Upper lobe of right lung (tissue), 1 donor: ENCODE data around the gene SHROOM3. TPM values are rescaled to one million over a fixed set of nuclear protein-coding genes. Genes with fewer than 3 reads are reported as not detected.
A peak's percentile ranks its signal among the peaks of the same experiment; 100 is the strongest.
"Not testable (repeated sequence)": the region's sequence is repeated elsewhere in the genome, so short reads cannot be mapped to it uniquely, and the experiment has no call there.

Source experiments
- ATAC-seq: fragments of 200-7000 bp; cut with Tn5 transposase; one replicate; pipeline ENCODE4 v1.9.1; 2020; ENCODE audit warnings: mild to moderate bottlenecking, moderate library complexity
- DNase-seq: peaks from one replicate; pipeline ENCODE4 v3.0.0-alpha.2; 2020
- H3K27ac ChIP-seq: fragments of 200-600 bp; one replicate; pipeline ENCODE4 v1.8.0; 2022
- H3K27me3 ChIP-seq: fragments of 200-600 bp; one replicate; pipeline ENCODE4 v1.8.0; 2022; ENCODE audit warnings: mild to moderate bottlenecking
- H3K36me3 ChIP-seq: fragments of 200-600 bp; one replicate; pipeline ENCODE4 v1.8.0; 2022
- H3K4me1 ChIP-seq: fragments of 200-600 bp; one replicate; pipeline ENCODE4 v1.8.0; 2022
- H3K4me3 ChIP-seq: fragments of 200-600 bp; one replicate; pipeline ENCODE4 v1.8.0; 2022; ENCODE audit warnings: mild to moderate bottlenecking
- H3K9me3 ChIP-seq: fragments of 200-600 bp; one replicate; pipeline ENCODE4 v1.8.0; 2022
- CTCF ChIP-seq: fragments of 200-600 bp; IDR thresholded peaks from one replicate; pipeline ENCODE4 v1.8.0; 2022; ENCODE audit warnings: antibody characterized with exemption
- intact Hi-C: fragments of 100-400 bp; cut with DNase I; formaldehyde crosslinking; loops from one replicate; pipeline ENCODE4 v1.11.0; 2022
- total RNA-seq: library from RNA; stranded (reverse); fragmentation: NEBNext Ultra II Directional; extraction: Animal tissue kit (Norgen Biotek cat#: 25700); gene quantifications from one replicate; pipeline ENCODE4 v1.2.1, GENCODE V29; 2021
- donor health status: DM: no; HTN: yes; CAD: no; lungs with severe emphysema.

The SHROOM3 gene
- total RNA-seq, 1 donor from 2014 or later, result 73.3 TPM

- ATAC-seq, result no peak
- TF ChIP-seq CTCF, result no peak
Measured at GRCh38 chr4:76725039-76725438, 290.0 kb downstream of the SHROOM3 start.

GRCh38 chr4:76726176-76726575 lies 291.1 kb downstream of the SHROOM3 start:
- Histone ChIP-seq H3K9me3 (no peaks in the 10 kb centered on the region), H3K4me3 (no peak overlapping the region), H3K36me3 (no peaks in the 10 kb centered on the region), H3K27me3 (no peaks in the 10 kb centered on the region), H3K4me1 (peaks cover 18% of the 10 kb centered on the region), H3K27ac (no peak overlapping the region)
- intact Hi-C loops, result no loop called here
- DNase-seq, result no peak
- no peak for TF ChIP-seq CTCF
- ATAC-seq, result no peak

More at GRCh38 chr4:76725039-76725438, 290.0 kb downstream of the SHROOM3 start:
- H3K36me3 ChIP-seq, result no peaks in the 10 kb centered on the region
- intact Hi-C loops, result no loop called here
- no peak overlapping the region for H3K4me3 ChIP-seq
- H3K27me3 ChIP-seq, result no peaks in the 10 kb centered on the region
- no peak overlapping the region for H3K27ac ChIP-seq
- no peak for DNase-seq
- H3K9me3 ChIP-seq, result no peaks in the 10 kb centered on the region
- H3K4me1 ChIP-seq, result peaks cover 18% of the 10 kb centered on the region

- H3K27ac ChIP-seq, result no peak overlapping the region
- DNase-seq (no peak), ATAC-seq (no peak)
- intact Hi-C loops, result no loop called here
- no peaks in the 10 kb centered on the region for H3K36me3 ChIP-seq
- peaks cover 18% of the 10 kb centered on the region for H3K4me1 ChIP-seq
- no peak for TF ChIP-seq CTCF
- no peaks in the 10 kb centered on the region for H3K27me3 ChIP-seq
- H3K4me3 ChIP-seq, result no peak overlapping the region
- no peaks in the 10 kb centered on the region for H3K9me3 ChIP-seq
Measured at GRCh38 chr4:76726631-76727030, 291.6 kb downstream of the SHROOM3 start.

- intact Hi-C loops, H3K27me3 ChIP-seq, H3K4me3 ChIP-seq, H3K36me3 ChIP-seq, H3K9me3 ChIP-seq, H3K27ac ChIP-seq: not testable (repeated sequence)
- peak; percentile 72 for ATAC-seq
- H3K4me1 ChIP-seq, result peaks cover 18% of the 10 kb centered on the region
- peak; percentile 79 for DNase-seq
Measured at GRCh38 chr4:76727934-76728333, 292.9 kb downstream of the SHROOM3 start.

GRCh38 chr4:76729460-76729859 lies 294.4 kb downstream of the SHROOM3 start:
- Histone ChIP-seq H3K4me1 (peaks cover 4% of the 10 kb centered on the region), H3K27ac (no peak overlapping the region), H3K36me3 (peaks cover 1% of the 10 kb centered on the region), H3K4me3 (no peak overlapping the region), H3K9me3 (no peaks in the 10 kb centered on the region), H3K27me3 (no peaks in the 10 kb centered on the region)
- DNase-seq, result no peak
- intact Hi-C loops, result no loop called here
- no peak for TF ChIP-seq CTCF
- ATAC-seq, result no peak

GRCh38 chr4:76729980-76730379 lies 295.0 kb downstream of the SHROOM3 start:
- intact Hi-C loops, result no loop called here
- no peak overlapping the region for H3K4me3 ChIP-seq
- H3K27ac ChIP-seq, result no peak overlapping the region
- peaks cover 3% of the 10 kb centered on the region for H3K4me1 ChIP-seq
- no peak for ATAC-seq
- no peak for TF ChIP-seq CTCF
- DNase-seq, result no peak
- no peaks in the 10 kb centered on the region for H3K9me3 ChIP-seq
- H3K27me3 ChIP-seq, result no peaks in the 10 kb centered on the region
- H3K36me3 ChIP-seq, result peaks cover 6% of the 10 kb centered on the region
